Adipose tissue (tissue), 3 donors: ENCODE measurements around the gene VTI1A. TPM values are rescaled to one million over a fixed set of nuclear protein-coding genes. Genes with fewer than 3 reads are reported as not detected.

ENCODE experiments used
- polyA plus RNA-seq, 3 donors: library from polyadenylated mRNA; stranded (reverse); fragments of 200-250 nt; gene quantifications; one replicate each; pipeline ENCODE4 v1.2.3, GENCODE V29; 2013
- donor health status: healthy with polysubstance abuse.
- donor health status: Bipolar disorder and iron deficiency.
- donor health status: healthy.

VTI1A gene
- polyA plus RNA-seq, 3 donors, result 5.6 to 15.2 (median 13.5) TPM

Other genes starting within 250 kb of the VTI1A start
- under 1 TPM in 1 of 3 donors, not detected in 2; 0.03 TPM for gene TECTB, start 163.8 kb upstream of the VTI1A start, polyA plus RNA-seq
- gene ACSL5, start 73.1 kb upstream of the VTI1A start, polyA plus RNA-seq, result 10 to 100 TPM in 2 of 3 donors, 1 to 10 TPM in 1; 9.2 to 36.5 (median 15.0) TPM
- 10 to 100 TPM; 13.7 to 27.7 (median 17.8) TPM for gene ZDHHC6, start 301 bp upstream of the VTI1A start, polyA plus RNA-seq